ENCODE data around the gene CCDC13.

DNA sequence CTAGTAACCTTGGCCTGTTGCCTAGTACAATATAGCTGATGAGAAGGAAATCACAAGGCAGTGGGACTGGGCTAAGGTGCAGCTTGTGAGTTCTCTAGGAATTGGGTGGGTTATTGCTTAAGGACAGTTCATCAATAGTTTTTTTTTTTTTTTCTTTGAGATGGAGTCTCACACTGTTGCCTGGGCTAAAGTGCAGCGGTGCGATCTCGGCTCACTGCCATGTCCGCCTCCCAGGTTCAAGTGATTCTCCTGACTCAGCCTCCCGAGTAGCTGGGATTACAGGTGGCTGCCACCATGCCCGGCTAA is 47.6 kb upstream of the CCDC13 start:
- TF ChIP-seq ZNF597 (CRISPR knock-in tag; IDR thresholded peaks at IDR 0.05), result no peak
- no peak for TF ChIP-seq CTCF (CRISPR knock-in tag; IDR thresholded peaks at IDR 0.05)
- no peak for TF ChIP-seq ZBTB26 (CRISPR knock-in tag; IDR thresholded peaks at IDR 0.05; ENCODE audit: borderline replicate concordance)
- no peak for TF ChIP-seq CBX5 (CRISPR knock-in tag; IDR thresholded peaks at IDR 0.05; ENCODE audit: borderline replicate concordance)
- no peak for TF ChIP-seq SALL2 (CRISPR knock-in tag; IDR thresholded peaks at IDR 0.05)
- TF ChIP-seq NFIB (CRISPR knock-in tag; IDR thresholded peaks at IDR 0.05; ENCODE audit: borderline replicate concordance), result no peak
- TF ChIP-seq BATF2 (CRISPR knock-in tag; IDR thresholded peaks at IDR 0.05), result no peak
- TF ChIP-seq SUZ12 (IDR thresholded peaks at IDR 0.05; ENCODE audit: low read depth, low read length), result no peak
- TF ChIP-seq, protein P1, sequence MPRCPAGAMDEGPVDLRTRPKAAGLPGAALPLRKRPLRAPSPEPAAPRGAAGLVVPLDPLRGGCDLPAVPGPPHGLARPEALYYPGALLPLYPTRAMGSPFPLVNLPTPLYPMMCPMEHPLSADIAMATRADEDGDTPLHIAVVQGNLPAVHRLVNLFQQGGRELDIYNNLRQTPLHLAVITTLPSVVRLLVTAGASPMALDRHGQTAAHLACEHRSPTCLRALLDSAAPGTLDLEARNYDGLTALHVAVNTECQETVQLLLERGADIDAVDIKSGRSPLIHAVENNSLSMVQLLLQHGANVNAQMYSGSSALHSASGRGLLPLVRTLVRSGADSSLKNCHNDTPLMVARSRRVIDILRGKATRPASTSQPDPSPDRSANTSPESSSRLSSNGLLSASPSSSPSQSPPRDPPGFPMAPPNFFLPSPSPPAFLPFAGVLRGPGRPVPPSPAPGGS (CRISPR knock-in tag; IDR thresholded peaks at IDR 0.05), result no peak
- no peak for TF ChIP-seq GABPA (IDR thresholded peaks at IDR 0.05; ENCODE audit: low read depth, low read length)
- no peak for TF ChIP-seq GABPA (CRISPR knock-in tag; IDR thresholded peaks at IDR 0.05; ENCODE audit: low read depth)
- no peak for TF ChIP-seq ZNF331 (CRISPR knock-in tag; IDR thresholded peaks at IDR 0.05)
- TF ChIP-seq HOXA7 (CRISPR knock-in tag; IDR thresholded peaks at IDR 0.05), result no peak

All from HepG2 (cell line).